ENCODE measurements around the gene KLRB1.
"Not testable (repeated sequence)": the region's sequence is repeated elsewhere in the genome, so short reads cannot be mapped to it uniquely, and the experiment has no call there.

Gene KLRB1

DNA sequence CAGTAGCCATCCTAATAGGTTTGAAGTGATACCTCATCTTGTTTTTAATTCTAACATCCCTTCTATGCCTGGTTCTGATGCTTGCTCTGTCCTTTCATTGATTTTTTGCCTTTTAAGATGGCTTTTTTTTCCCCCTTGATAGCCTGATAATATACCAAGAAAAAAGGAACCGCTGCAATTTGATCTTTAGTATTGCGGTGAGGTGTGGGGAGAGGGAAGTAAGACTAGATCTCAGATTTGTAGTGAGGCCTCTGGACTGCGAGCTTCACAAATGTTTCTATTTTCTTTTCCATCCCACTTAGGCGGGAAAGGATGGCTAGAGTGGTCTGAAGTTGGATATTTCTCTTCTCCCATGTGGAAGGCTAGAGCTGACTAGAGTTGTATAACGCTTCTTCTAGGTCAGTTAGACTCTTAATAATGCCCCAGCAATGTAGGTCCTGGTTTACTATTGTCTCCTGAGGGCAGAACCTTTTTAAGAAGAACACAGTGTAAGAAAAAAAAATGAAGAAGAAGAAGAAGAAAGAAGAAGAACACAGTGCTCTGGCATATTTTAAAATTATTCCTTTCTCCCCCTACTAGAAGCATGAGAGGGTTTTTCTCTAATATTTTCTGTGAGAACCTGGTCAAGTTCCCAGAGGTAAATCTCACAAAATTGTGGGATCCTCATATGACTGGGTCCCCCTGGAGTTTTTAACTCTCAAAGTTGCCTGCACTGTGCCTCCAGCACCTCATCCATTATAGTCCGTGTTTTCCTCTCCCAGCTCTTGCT lies 11.9 kb upstream of the KLRB1 start:
- DNase-seq (ENCODE audit: low read depth): no peak

DNA sequence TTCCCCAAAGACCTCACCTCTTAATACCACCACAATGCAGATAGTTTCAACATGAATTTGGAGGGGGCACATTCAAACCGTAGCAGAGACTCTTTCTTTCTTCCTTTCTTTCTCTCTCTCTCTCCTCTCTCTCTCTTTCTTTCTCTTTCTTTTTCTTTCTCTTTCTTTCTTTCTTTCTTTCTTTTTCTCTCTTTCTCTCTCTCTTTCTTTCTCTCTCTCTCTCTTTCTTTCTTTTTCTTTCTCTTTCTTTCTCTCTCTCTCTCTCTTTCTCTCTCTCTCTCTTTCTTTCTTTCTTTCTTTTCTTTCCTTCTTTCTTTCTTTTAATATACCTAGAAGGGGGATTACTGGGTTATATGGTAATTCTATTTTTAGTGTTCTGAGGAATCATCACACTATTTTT lies 11.2 kb upstream of the KLRB1 start:
- not testable (repeated sequence) for DNase-seq (ENCODE audit: low read depth)

DNA sequence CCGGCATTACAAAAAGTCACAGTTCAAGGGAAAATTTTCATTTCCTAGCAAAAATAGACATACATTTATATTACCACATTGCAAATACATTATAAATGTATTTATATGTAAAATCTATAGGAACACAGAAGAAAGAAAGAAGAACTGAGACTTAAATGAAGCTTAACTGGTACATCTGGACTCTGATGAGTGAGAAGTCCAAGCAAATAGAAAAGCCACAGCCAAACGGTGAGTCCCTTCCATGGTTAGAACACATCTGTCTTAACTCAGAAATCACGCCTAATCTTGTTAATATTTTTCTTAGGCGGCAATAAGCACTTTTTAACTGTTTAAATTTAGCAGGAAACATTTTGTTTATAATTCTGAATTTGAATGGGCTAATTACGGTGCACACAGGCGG lies 9.4 kb upstream of the KLRB1 start:
- DNase-seq (ENCODE audit: low read depth): no peak

DNA sequence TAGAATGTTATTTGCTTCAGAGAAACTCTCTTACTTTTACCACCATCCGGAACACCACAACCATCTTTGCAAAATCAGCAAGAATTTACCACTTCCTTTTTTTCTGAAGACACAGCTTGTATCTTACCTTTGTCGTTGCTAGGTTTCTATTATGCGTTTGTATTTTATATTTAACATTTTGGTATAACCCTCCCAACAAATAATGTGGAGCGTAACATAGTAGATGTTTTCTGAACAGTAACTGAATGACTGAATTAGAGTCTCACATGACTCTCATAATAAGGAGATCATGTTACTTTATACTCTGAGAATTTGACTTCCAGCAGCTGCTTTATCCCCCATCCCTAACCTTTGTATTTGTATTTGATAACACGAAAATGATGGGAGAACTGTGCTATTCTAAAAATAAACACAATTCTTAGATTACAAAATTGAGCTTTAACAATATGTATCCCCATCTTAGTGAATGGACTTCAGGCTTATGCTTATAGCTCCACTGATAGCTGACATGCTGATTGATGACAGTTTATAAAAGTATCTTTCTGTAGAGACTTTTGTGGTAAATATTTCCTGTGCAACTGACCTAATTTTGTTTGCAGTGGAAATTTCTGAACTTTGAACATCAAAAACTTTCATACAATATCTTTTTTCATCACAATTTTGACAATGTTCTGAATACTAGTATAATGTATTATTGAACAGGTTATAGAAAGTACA lies 7.9 kb upstream of the KLRB1 start:
- no peak for DNase-seq (ENCODE audit: low read depth)

DNA sequence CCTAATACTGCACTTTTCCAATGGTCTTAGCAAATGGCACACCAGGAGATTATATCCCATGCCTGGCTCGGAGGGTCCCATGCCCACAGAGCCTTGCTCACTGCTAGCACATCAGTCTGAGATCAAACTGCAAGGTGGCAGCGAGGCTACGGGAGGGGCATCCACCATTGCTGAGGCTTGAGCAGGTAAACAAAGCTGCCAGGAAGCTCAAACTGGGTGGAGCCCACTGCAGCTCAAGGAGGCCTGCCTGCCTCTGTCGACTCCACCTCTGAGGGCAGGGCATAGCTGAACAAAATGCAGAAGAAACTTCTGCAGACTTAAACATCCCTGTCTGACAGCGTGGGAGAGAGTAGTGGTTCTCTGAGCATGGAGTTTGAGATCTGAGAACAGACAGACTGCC lies 2.9 kb upstream of the KLRB1 start:
- not testable (repeated sequence) for DNase-seq (ENCODE audit: low read depth)

DNA sequence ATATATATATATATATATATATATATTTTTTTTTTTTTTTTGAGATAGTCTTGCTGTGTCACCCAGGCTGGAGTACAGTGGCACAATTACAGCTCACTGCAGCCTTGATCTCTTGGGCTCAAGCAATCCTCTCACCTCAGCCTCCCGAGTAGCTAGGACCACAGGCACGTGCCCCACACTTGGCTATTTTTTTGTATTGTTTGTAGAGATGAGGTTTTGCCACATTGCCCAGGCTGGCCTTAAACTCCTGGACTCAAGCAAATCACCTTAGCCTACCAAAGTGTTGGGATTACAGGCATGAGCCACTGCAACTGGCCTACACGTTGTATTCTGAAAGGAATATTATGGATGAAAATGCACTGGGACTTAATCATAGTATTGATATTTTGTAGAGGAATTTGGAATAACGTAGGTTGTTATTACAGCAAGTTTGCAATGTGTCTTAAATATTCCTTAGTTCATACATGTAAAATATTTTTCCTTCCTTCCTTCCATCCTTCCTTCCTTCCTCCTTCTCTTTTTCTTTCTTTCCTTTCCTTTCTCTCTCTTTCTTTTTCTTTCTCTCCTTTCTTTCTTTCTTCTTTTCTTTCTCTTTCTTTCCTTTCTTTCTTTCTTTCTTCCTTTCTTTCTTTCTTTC lies 862 bp downstream of the KLRB1 start:
- no peak for DNase-seq (ENCODE audit: low read depth)

DNA sequence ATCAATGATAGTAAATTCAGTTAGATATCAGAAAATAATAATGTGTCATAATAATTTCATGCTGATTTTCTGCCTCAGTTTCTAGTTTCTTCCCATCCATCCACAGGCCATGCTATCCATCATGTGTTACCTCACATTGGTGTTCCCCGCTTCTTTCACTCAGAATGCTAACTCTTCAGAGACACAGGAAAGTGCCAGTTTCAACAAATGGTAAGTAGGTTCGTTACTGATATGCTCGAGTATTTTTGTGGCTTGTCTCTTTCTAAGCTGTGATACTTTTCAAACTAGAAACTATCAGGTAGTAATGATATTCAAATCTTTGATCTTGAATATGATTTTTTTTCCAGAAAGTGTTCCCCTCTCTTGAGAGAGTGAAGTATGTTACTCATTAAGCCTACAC lies 1.5 kb downstream of the KLRB1 start:
- no peak for DNase-seq (ENCODE audit: low read depth)

DNA sequence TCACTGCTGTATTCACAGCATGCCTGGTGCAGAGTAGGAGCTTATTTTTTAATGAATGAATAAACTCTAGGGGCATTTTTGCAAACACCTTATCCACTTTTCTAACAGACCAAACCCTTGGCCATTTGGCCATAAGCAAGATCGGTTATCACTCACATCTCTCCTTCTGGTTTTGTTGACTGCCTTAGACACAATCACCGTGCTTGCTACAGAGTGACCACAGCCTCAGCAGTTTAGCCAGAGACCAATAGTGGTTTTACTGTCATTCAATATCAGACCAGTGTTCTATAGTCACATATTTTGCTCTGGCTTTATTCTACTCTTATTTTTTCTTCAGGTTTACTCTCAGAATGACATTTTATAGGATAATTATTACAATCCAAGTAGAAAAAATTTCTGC lies 2.2 kb downstream of the KLRB1 start:
- no peak for DNase-seq (ENCODE audit: low read depth)

DNA sequence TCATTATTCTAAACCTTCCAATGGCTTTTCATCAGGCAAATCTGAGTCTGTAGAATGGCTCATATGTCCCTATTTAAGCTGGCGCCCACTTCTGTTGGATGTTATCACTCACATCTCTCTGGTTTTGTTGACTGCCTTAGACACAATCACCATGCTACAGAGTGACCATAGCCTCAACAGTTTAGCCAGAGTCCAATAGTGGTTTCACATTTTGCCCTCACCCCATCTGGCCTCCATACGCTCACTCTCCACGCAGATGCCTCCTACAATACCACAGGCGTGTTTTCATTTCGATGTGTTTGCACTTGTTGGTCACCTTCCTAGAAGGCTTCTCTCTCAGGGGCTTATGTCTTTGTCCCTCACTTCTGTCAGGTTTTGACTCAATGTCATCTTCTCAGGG lies 3.4 kb downstream of the KLRB1 start:
- no peak for DNase-seq (ENCODE audit: low read depth)

DNA sequence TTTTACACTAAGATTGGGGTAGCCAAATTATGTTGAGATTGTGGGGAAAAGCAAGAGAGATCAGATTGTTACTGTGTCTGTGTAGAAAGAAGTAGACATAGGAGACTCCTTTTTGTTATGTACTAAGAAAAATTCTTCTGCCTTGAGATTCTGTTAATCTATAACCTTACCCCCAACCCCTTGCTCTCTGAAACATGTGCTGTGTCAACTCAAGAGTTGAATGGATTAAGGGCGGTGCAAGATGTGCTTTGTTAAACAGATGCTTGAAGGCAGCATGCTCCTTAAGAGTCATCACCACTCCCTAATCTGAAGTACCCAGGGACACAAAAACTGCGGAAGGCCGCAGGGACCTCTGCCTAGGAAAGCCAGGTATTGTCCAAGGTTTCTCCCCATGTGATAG lies 7.3 kb downstream of the KLRB1 start:
- DNase-seq (ENCODE audit: low read depth): not testable (repeated sequence)

DNA sequence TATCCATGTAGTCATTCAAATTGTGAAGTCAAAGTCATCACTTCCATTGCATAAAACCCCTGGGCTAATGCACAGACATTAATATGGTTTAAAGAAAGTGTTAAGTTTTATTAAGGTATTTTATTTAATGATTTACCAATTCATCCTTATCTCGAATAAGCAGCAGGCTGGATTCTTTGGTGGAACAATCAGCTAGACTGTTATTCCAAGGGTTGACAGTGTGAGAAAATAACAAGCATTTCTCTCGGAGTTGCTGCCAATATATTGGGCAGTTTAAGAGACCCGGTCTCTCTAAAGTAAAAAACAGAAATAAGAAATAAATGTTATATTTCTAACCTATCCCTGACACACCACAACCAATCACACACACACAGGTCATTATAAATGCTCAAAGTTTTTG lies 9.4 kb downstream of the KLRB1 start:
- DNase-seq (ENCODE audit: low read depth): no peak

DNA sequence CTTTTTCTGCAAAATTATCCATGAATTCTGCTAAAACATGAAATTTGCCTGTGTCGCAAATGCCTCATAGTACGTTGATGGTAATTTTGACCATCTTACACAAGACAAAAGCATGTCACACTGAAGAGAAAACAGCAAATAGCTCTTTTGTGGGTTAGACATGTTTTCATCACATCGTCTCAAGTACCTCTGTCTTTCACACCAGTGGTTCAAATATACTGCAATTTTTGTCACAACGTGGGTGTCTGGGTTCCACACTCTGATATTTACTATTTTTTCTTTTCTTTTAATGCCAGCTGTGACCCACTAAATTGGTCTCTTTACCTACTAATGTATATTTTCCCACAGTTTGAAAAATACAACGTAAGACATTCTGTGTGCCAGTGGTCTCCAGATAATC lies 10.4 kb downstream of the KLRB1 start:
- no peak for DNase-seq (ENCODE audit: low read depth)

DNA sequence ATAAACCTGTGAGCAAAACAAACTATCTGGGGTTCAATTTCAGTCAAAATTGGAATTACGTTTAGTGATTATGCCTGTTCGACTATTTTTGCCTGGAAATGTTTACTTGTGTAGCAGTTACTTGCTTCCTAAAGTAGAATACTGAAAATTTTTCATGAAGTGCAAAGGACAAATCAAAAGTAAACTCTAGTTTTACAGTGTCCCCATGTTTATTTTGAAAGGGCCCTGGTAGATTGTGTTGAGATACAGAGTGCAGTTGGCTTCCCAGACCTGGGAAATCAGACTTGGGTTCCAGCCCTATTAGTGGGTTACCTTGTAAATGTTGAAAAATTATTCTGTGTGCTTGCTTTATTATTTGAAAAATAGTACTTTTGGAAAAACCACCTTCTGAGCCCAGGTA lies 17.3 kb downstream of the KLRB1 start:
- DNase-seq (ENCODE audit: low read depth): no peak

DNA sequence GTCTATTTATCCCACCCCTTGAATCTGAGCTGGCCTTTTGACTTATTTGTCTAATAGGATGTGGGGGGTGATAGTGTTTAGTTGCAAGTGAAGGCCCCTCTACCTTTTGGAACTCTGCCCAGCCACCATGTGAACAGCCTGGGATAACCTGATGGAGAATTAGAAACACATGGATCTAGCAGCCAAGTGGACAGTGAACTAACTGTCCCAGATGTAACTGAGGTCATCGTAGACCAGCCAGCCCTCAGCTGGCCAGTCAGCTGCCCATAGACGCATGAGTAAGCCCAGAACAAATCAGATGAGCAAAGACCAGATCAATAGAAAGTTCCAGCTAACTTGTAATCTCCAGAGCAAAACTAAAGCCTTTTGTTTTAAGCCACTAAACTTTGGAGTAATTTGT lies 19.0 kb downstream of the KLRB1 start:
- no peak for DNase-seq (ENCODE audit: low read depth)

DNA sequence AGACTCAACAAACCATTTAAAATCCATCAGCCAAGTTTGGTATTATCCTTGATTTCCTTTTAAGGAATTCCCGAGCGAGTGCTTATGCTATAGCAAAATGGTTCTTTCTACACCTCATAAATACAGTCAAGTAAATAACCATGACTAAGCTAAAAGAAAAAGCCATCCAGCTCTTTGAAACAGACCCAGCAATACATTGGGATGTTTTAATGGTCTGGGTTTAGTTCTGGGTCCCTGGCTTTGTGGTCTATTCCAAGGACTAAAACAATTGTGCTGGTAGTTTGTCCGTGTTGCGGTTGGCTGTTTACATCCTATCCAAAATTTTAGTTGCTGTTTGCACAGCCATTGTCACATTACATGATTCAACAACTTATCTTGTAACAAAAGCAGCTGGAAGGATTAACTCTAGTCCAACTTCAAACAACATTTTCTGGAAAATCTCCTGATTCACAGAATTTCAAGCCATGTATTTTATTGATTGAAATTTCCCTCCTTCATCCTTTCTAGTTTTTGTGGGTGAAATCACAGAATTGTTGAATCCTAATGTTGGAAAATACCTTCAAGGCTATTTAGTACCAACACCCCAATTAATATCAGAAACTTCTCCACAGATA lies 19.6 kb downstream of the KLRB1 start:
- DNase-seq (ENCODE audit: low read depth): no peak

DNA sequence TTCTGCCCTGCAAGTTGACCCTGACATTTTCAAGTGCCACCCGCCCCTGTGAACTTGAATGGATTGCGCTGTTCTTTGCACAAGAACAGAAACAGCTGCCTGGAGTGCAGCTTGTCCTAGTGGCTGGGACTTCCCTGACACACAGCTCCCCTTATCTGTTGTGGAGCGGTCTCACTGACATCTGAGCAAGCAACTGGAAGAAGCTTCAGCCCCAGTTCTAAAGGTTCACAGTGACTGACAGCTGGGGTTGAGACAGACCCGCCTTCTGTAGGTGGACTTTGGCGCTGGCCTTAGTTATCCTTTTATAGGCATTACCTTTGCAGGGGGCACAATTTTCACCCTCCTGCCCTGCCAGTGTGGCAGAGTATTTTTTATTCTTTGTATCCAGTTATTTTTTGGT lies 30.0 kb downstream of the KLRB1 start:
- DNase-seq (ENCODE audit: low read depth): not testable (repeated sequence)

DNA sequence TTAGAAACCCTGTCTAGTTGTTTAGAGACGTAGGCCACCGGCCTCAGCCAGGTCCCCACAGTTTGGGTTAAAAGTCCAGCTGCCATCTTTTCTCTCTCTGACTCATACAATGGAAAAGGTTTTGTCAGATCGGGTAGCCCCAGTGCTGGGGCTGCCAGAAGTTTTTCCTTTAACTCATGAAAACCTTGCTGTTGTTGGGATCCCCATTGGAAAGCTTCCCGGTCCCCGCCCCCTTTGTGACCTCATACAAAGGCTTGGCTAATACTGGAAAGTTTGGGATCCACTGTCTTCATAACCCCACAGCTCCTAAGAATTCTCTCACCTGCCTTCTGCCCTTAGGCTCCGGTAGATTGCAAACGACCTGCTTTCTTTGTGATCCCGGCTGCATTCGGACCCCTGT lies 40.6 kb downstream of the KLRB1 start:
- not testable (repeated sequence) for DNase-seq (ENCODE audit: low read depth)

DNA sequence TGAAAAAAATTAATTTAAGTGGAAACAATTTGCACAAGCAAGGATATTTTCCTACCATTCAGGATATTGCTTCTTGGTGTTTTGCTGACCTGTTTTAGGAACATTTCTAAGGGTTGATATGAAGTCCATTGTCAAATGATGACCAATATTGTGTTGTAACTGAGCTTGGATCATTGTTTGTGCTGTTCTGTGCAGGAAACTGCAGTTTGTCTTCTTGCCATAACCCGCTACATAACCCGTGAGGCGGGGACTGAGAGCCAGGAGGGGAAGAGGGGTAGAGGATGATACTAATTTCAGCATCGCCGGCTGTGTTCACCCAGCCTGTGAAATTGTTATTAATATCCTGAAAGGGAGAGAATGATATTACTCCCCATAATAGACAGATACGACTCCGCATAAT lies 41.6 kb downstream of the KLRB1 start:
- not testable (repeated sequence) for DNase-seq (ENCODE audit: low read depth)

DNA sequence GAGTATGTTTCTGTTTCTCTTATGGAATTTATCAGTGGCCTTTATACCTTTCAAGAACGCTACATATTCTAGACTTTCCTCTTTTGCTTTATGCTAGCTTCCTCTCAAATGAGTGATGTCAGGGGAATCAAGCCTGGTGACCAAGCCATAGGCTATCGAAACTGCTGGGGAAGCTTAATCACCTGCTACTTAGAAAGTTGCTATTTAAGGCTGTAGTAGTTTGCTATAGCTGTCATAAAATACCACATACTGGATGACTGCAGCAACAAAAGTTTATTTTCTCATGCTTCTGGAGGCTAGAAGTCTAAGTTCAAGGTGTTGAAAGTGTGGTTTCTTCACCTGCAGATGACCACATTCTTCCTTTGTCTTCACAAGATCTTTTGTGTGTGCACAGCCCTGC lies 43.3 kb downstream of the KLRB1 start:
- DNase-seq (ENCODE audit: low read depth): not testable (repeated sequence)

DNA sequence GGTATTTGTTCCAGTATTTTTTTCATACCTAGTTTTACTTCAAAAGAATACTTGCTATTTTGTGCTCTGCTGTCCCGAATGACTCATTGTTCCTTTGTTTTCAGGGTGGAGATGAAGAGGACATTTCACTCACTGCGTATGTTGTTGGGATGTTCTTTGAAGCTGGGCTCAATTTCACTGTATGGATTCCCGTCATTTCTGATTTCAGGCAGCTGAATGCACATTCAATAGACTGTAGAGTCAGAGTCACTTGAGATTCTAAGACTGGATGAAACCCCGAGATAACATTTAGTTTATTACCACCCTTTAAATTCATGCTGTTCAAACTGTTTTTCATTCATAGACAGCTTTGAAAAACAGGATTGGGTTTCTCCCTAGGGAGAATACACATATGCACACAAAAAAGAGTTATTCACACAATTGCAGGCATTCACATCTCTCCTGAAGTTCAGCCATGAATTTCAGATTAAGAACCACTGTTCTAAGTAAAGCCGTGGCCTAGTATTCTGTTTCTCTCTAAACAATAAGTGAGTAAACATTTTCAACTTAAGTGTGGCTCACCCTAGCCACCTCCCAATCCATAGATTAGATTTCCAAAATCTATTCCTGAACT lies 44.8 kb downstream of the KLRB1 start:
- not testable (repeated sequence) for DNase-seq (ENCODE audit: low read depth)

DNA sequence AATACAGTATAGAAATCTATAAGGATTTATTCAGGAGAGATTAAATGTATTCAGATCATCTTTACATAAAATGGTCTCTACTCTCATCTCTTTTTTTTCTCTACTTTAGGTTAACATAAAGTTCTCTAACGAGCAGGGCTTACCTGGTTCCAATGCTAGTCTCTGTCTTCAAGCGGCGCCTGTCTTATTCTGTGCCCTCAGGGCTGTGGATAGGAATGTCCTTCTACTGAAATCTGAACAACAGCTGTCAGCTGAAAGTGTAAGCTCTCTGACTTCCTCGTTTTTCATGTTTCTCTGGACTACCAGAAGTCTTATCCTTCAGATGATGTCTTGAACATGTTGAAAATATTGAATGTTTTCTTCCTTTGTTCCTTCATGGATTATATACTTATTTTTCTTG lies 62.2 kb downstream of the KLRB1 start:
- DNase-seq (ENCODE audit: low read depth): not testable (repeated sequence)
